Panc1 (cell line): Measurements from ENCODE around the gene ATE1.
A peak's percentile ranks its signal among the peaks of the same experiment; 100 is the strongest.

Experiments used
- CTCF ChIP-seq: fragments of 450-650 bp; IDR thresholded peaks from 2 replicates; pipeline ENCODE4 v1.5.1; 2017; ENCODE audit warnings: mild to moderate bottlenecking
- POLR2AphosphoS5 ChIP-seq: IDR thresholded peaks from 2 replicates; pipeline ENCODE4 v1.6.1; 2012; ENCODE audit warnings: mild to moderate bottlenecking, low read depth, low read length, moderate library complexity

GRCh38 chr10:121935702-121936101 is 7.9 kb upstream of the ATE1 start:
- TF ChIP-seq CTCF: no peak
- TF ChIP-seq POLR2AphosphoS5: 0 out of 2 replicates have a peak, but pooled peaks have one; percentile 24
